B cell (primary cell): Measurements from ENCODE around the gene STAG1. TPM values are rescaled to one million over a fixed set of nuclear protein-coding genes. Genes with fewer than 3 reads are reported as not detected.
"Not testable (repeated sequence)": the region's sequence is repeated elsewhere in the genome, so short reads cannot be mapped to it uniquely, and the experiment has no call there.

Experiments used
- ATAC-seq: fragments of 200-7000 bp; cut with Tn5 transposase; one replicate; pipeline ENCODE4 v1.10.0; 2021; ENCODE audit warnings: low read depth, mild to moderate bottlenecking, moderate number of reproducible peaks, moderate library complexity
- CTCF ChIA-PET: fragments of 350-600 bp; sonication (Branson Sonifier 250); formaldehyde crosslinking; loops from one replicate; lab custom pipeline; 2021; ENCODE audit warnings: antibody characterized with exemption, inconsistent platforms; lab: Charles Lee
- POLR2A ChIA-PET: fragments of 350-600 bp; sonication (Branson Sonifier 250); formaldehyde crosslinking; loops from one replicate; lab custom pipeline; 2021; ENCODE audit warnings: antibody characterized with exemption; lab: Charles Lee
- DNase-seq: peaks from one replicate; pipeline ENCODE4 v3.0.0; 2013
- H2AFZ ChIP-seq: 2 replicates; pipeline ENCODE4 v1.6.1; 2012; ENCODE audit warnings: mild to moderate bottlenecking, low read depth, low read length; ENCODE audit not compliant: insufficient read depth, poor library complexity, severe bottlenecking
- H3K27ac ChIP-seq, 2 donors: 1 replicate in 1 of 2; 2 replicates in 1 of 2; pipeline ENCODE4 v1.5.1; 2012 to 2013; ENCODE audit warnings: low read length in 2 of 2, mild to moderate bottlenecking in 2 of 2, moderate library complexity in 1 of 2
- H3K27me3 ChIP-seq, 4 experiments: fragments of 200-600 bp in 1 of 4; sonication (generic) in 1 of 4; replicated peaks in 1 of 4; 1 replicate in 2 of 4; 2 replicates in 2 of 4; pipeline versions ENCODE4 v1.6.1 to v1.7.0; 2013 to 2016; ENCODE audit warnings: low read length in 3 of 4, mild to moderate bottlenecking in 2 of 4, mixed read lengths in 1 of 4, moderate library complexity in 1 of 4; ENCODE audit not compliant: insufficient read depth in 4 of 4, control insufficient read depth in 3 of 4; ENCODE audit errors: control extremely low read depth in 1 of 4
- H3K36me3 ChIP-seq, 2 experiments: replicated peaks in 1 of 2; 1 replicate in 1 of 2; 2 replicates in 1 of 2; pipeline versions ENCODE4 v1.6.1 to v1.7.1; 2013; ENCODE audit warnings: low read length in 1 of 2; ENCODE audit not compliant: insufficient read depth in 2 of 2, control insufficient read depth in 1 of 2; ENCODE audit errors: control extremely low read depth in 1 of 2, extremely low read depth in 1 of 2
- H3K4me1 ChIP-seq, 2 donors: fragments of 200-600 bp in 1 of 2; sonication (generic) in 1 of 2; 1 replicate in 1 of 2; 2 replicates in 1 of 2; pipeline versions ENCODE4 v1.5.1 to v1.6.1; 2013 to 2017; ENCODE audit warnings: low read length in 2 of 2; ENCODE audit not compliant: control insufficient read depth in 2 of 2, insufficient read depth in 2 of 2
- H3K4me2 ChIP-seq: replicated peaks from 2 replicates; pipeline ENCODE3; 2012; ENCODE audit warnings: mild to moderate bottlenecking, low read depth, low read length; ENCODE audit not compliant: poor library complexity, severe bottlenecking
- H3K4me3 ChIP-seq, 5 experiments: fragments of 200-600 bp in 1 of 5; sonication (generic) in 1 of 5; 1 replicate in 3 of 5; 2 replicates in 2 of 5; pipeline versions ENCODE4 v1.5.1 to v1.7.0; 2011 to 2016; ENCODE audit warnings: low read length in 4 of 5, mild to moderate bottlenecking in 4 of 5, low read depth in 2 of 5, control low read depth in 1 of 5, moderate library complexity in 1 of 5; ENCODE audit not compliant: insufficient read depth in 1 of 5; ENCODE audit errors: control extremely low read depth in 1 of 5, extremely low read depth in 1 of 5
- H3K79me2 ChIP-seq: fragments of 200-600 bp; sonication (generic); one replicate; pipeline ENCODE4 v1.6.0; 2016; ENCODE audit warnings: low read length; ENCODE audit not compliant: control insufficient read depth, insufficient read depth
- H3K9ac ChIP-seq: fragments of 200-600 bp; sonication (generic); 2 replicates; pipeline ENCODE4 v1.6.1; 2017; ENCODE audit warnings: mild to moderate bottlenecking, low read length, moderate library complexity
- H3K9me3 ChIP-seq, 3 donors: one replicate each; pipeline versions ENCODE4 v1.6.1 to v1.7.1; 2013; ENCODE audit warnings: low read length in 2 of 3; ENCODE audit not compliant: control insufficient read depth in 2 of 3, insufficient read depth in 1 of 3; ENCODE audit errors: control extremely low read depth in 1 of 3
- H4K20me1 ChIP-seq: 2 replicates; pipeline ENCODE4 v1.6.0; 2012; ENCODE audit warnings: mild to moderate bottlenecking, low read length; ENCODE audit not compliant: insufficient read depth, control insufficient read depth, poor library complexity, severe bottlenecking
- H3K27ac Mint-ChIP-seq: one replicate; pipeline ENCODE4 v1.8.0; 2021; ENCODE audit warnings: mixed read lengths
- H3K27me3 Mint-ChIP-seq: one replicate; pipeline ENCODE4 v1.8.0; 2021; ENCODE audit warnings: mixed read lengths
- H3K4me1 Mint-ChIP-seq: one replicate; pipeline ENCODE4 v1.8.0; 2021; ENCODE audit warnings: mixed read lengths
- H3K4me3 Mint-ChIP-seq: one replicate; pipeline ENCODE4 v1.8.0; 2021; ENCODE audit warnings: mixed read lengths
- H3K9me3 Mint-ChIP-seq: one replicate; pipeline ENCODE4 v1.8.0; 2022; ENCODE audit warnings: mixed read lengths; ENCODE audit not compliant: insufficient read depth
- CTCF ChIP-seq: fragments of 200-600 bp; IDR thresholded peaks from one replicate; pipeline ENCODE4 v1.8.0; 2022; ENCODE audit warnings: antibody characterized with exemption, mild to moderate bottlenecking
- EZH2 ChIP-seq: IDR thresholded peaks from 2 replicates; pipeline ENCODE4 v1.6.1; 2012; ENCODE audit warnings: borderline replicate concordance, low read depth, mild to moderate bottlenecking, moderate library complexity, low read length; ENCODE audit not compliant: insufficient read depth, poor library complexity, severe bottlenecking
- WGBS: methylation state at CpG from one replicate; pipeline ENCODE4 v1.1.5; 2013; ENCODE audit warnings: missing lambda C conversion rate; ENCODE audit not compliant: insufficient coverage; 5-methylcytosine and 5-hydroxymethylcytosine counted together
- intact Hi-C: fragments of 100-400 bp; cut with micrococcal nuclease; formaldehyde crosslinking; loops from one replicate; pipeline ENCODE4 v1.10.0; 2022
- polyA plus RNA-seq: library from polyadenylated mRNA; depleted of rRNA; stranded (reverse); fragments of >200 nt; gene quantifications from 2 replicates; pipeline ENCODE4 v1.2.3, GENCODE V29; 2012
- total RNA-seq, 2 donors: library from RNA; stranded (reverse); fragments of 120-200 nt in 1 of 2; gene quantifications; 1 replicate in 1 of 2; 2 replicates in 1 of 2; pipeline versions ENCODE4 v1.2.3 to v1.2.4, GENCODE V29; 2013 to 2022

The STAG1 gene
- total and polyA plus RNA-seq, 2 donors (not counting 1 experiment from before 2014, with no cell fraction given): 9.2 to 77.0 TPM

- Histone ChIP-seq H3K36me3 (peaks cover 2 to 5% of the 10 kb centered on the region in 2 experiments), H2AFZ (no peak overlapping the region), H3K9ac (no peak overlapping the region), H3K4me2 (no peak overlapping the region), H4K20me1 (no peaks in the 10 kb centered on the region), H3K4me3 (no peak overlapping the region), H3K4me1 (no peaks in the 10 kb centered on the region), H3K79me2 (peaks cover 1% of the 10 kb centered on the region), H3K27ac (no peak overlapping the region), H3K9me3 (no peaks in the 10 kb centered on the region), H3K27me3 (no peaks in the 10 kb centered on the region)
- CTCF ChIA-PET: no interaction called here
- Mint-ChIP-seq H3K27me3 (no peaks in the 10 kb centered on the region), H3K4me1 (peaks cover 2% of the 10 kb centered on the region), H3K9me3 (no peaks in the 10 kb centered on the region), H3K27ac (no peak overlapping the region), H3K4me3 (no peak overlapping the region)
- TF ChIP-seq EZH2 (no peak), CTCF (no peak)
- intact Hi-C loops: no loop called here
- WGBS: 95% methylated on average over 9 of the region's 9 CpGs
- ATAC-seq: no peak
- POLR2A ChIA-PET: no interaction called here
- no peak for DNase-seq
Measured at GRCh38 chr3:136562026-136562425, 190.2 kb downstream of the STAG1 start.

GRCh38 chr3:136559896-136560295 is 192.3 kb downstream of the STAG1 start:
- intact Hi-C loops: no loop called here
- Mint-ChIP-seq H3K4me3 (no peak overlapping the region), H3K27me3 (no peaks in the 10 kb centered on the region), H3K9me3 (no peaks in the 10 kb centered on the region), H3K27ac (no peak overlapping the region), H3K4me1 (peaks cover 2% of the 10 kb centered on the region)
- Histone ChIP-seq H3K4me3 (no peak overlapping the region), H3K4me2 (no peak overlapping the region), H3K4me1 (no peaks in the 10 kb centered on the region), H4K20me1 (no peaks in the 10 kb centered on the region), H3K9me3 (no peaks in the 10 kb centered on the region), H3K36me3 (peaks cover 2% of the 10 kb centered on the region in 2 experiments), H3K27me3 (no peaks in the 10 kb centered on the region), H2AFZ (no peak overlapping the region), H3K79me2 (peaks cover 4% of the 10 kb centered on the region), H3K9ac (no peak overlapping the region), H3K27ac (no peak overlapping the region)
- ChIA-PET POLR2A (no interaction called here), CTCF (no interaction called here)
- no peak for ATAC-seq
- no CpG with 5 or more reads among the region's 2 CpGs for WGBS
- no peak for TF ChIP-seq CTCF
- TF ChIP-seq EZH2: no peak
- no peak for DNase-seq

- H3K4me1 ChIP-seq, intact Hi-C loops, H3K9ac ChIP-seq, H3K4me3 Mint-ChIP-seq, CTCF ChIA-PET, ATAC-seq, H3K27me3 Mint-ChIP-seq, H3K27me3 ChIP-seq, POLR2A ChIA-PET, H3K27ac ChIP-seq, H2AFZ ChIP-seq, H3K4me2 ChIP-seq, H4K20me1 ChIP-seq, H3K9me3 Mint-ChIP-seq, H3K27ac Mint-ChIP-seq, H3K36me3 ChIP-seq, H3K4me3 ChIP-seq, H3K9me3 ChIP-seq, DNase-seq, H3K79me2 ChIP-seq: not testable (repeated sequence)
- no CpG with 5 or more reads among the region's 1 CpG for WGBS
- H3K4me1 Mint-ChIP-seq: peaks cover 17% of the 10 kb centered on the region
Measured at GRCh38 chr3:136549461-136549860, 202.7 kb downstream of the STAG1 start.
